ENCODE results near the gene MORN5.

MORN5 gene

GRCh38 chr9:122213102-122213588 is 53.4 kb downstream of the MORN5 start:
- Histone ChIP-seq H3K4me3 (peak overlapping the region; percentile 31; the same call in 1 of the 2 replicates), H3K36me3 (replicated peaks) (no peaks in the 10 kb centered on the region), H3K9me3 (no peaks in the 10 kb centered on the region), H3K4me1 (peaks cover 2% of the 10 kb centered on the region; the same call in 1 of the 2 replicates), H3K27me3 (ENCODE audit: low read depth) (peaks cover 3% of the 10 kb centered on the region; the same call in 1 of the 2 replicates)
- DNase-seq (ENCODE audit: low spot score in 2 of 2), result no peak
- in situ Hi-C loops (cut with MboI; ENCODE audit: low sequenced_read_pairs), result no loop called here

GRCh38 chr9:122213589-122214413 is 54.1 kb downstream of the MORN5 start:
- Histone ChIP-seq H3K36me3 (replicated peaks) (no peaks in the 10 kb centered on the region), H3K4me3 (peak overlapping the region; percentile 31), H3K4me1 (peaks cover 2% of the 10 kb centered on the region; the same call in 1 of the 2 replicates), H3K27me3 (ENCODE audit: low read depth) (peaks cover 10% of the 10 kb centered on the region), H3K9me3 (no peaks in the 10 kb centered on the region)
- DNase-seq (ENCODE audit: low spot score in 2 of 2), result peak; percentile 79 to 95
- in situ Hi-C loops (cut with MboI; ENCODE audit: low sequenced_read_pairs), result no loop called here

GRCh38 chr9:122214507-122214906 is 54.8 kb downstream of the MORN5 start:
- peaks cover 17% of the 10 kb centered on the region for H3K27me3 ChIP-seq (ENCODE audit: low read depth)
- peaks cover 2% of the 10 kb centered on the region; the same call in 1 of the 2 replicates for H3K4me1 ChIP-seq
- no peak for DNase-seq (ENCODE audit: low spot score in 2 of 2)
- no peaks in the 10 kb centered on the region for H3K9me3 ChIP-seq
- no peaks in the 10 kb centered on the region for H3K36me3 ChIP-seq (replicated peaks)
- H3K4me3 ChIP-seq, result peak overlapping the region; percentile 31
- in situ Hi-C loops (cut with MboI; ENCODE audit: low sequenced_read_pairs), result no loop called here

GRCh38 chr9:122215663-122216062 is 56.0 kb downstream of the MORN5 start:
- Histone ChIP-seq H3K4me1 (peaks cover 2% of the 10 kb centered on the region; the same call in 1 of the 2 replicates), H3K4me3 (no peak overlapping the region), H3K27me3 (ENCODE audit: low read depth) (peaks cover 23% of the 10 kb centered on the region), H3K9me3 (no peaks in the 10 kb centered on the region; the same call in 1 of the 2 replicates), H3K36me3 (replicated peaks) (no peaks in the 10 kb centered on the region)
- in situ Hi-C loops (cut with MboI; ENCODE audit: low sequenced_read_pairs), result no loop called here
- no peak for DNase-seq (ENCODE audit: low spot score in 2 of 2)

GRCh38 chr9:122216138-122216797 is 56.6 kb downstream of the MORN5 start:
- peaks cover 23% of the 10 kb centered on the region for H3K27me3 ChIP-seq (ENCODE audit: low read depth)

GRCh38 chr9:122216798-122217418 is 57.2 kb downstream of the MORN5 start:
- Histone ChIP-seq H3K9me3 (no peaks in the 10 kb centered on the region; the same call in 1 of the 2 replicates), H3K4me1 (peaks cover 2% of the 10 kb centered on the region; the same call in 1 of the 2 replicates), H3K4me3 (no peak overlapping the region), H3K36me3 (replicated peaks) (no peaks in the 10 kb centered on the region), H3K27me3 (ENCODE audit: low read depth) (peaks cover 23% of the 10 kb centered on the region)
- in situ Hi-C loops (cut with MboI; ENCODE audit: low sequenced_read_pairs), result no loop called here
- no peak for DNase-seq (ENCODE audit: low spot score in 2 of 2)

More at GRCh38 chr9:122216138-122216797, 56.6 kb downstream of the MORN5 start:
- no peaks in the 10 kb centered on the region for H3K36me3 ChIP-seq (replicated peaks)
- peaks cover 2% of the 10 kb centered on the region; the same call in 1 of the 2 replicates for H3K4me1 ChIP-seq
- DNase-seq (ENCODE audit: low spot score in 2 of 2), result no peak
- no peak overlapping the region for H3K4me3 ChIP-seq
- no peaks in the 10 kb centered on the region; the same call in 1 of the 2 replicates for H3K9me3 ChIP-seq
- in situ Hi-C loops (cut with MboI; ENCODE audit: low sequenced_read_pairs), result no loop called here

GRCh38 chr9:122217640-122218039 is 57.9 kb downstream of the MORN5 start:
- peaks cover 2% of the 10 kb centered on the region; the same call in 1 of the 2 replicates for H3K4me1 ChIP-seq
- H3K36me3 ChIP-seq (replicated peaks), result no peaks in the 10 kb centered on the region
- no peaks in the 10 kb centered on the region; the same call in 1 of the 2 replicates for H3K9me3 ChIP-seq
- in situ Hi-C loops (cut with MboI; ENCODE audit: low sequenced_read_pairs), result no loop called here
- H3K27me3 ChIP-seq (ENCODE audit: low read depth), result peaks cover 23% of the 10 kb centered on the region
- no peak for DNase-seq (ENCODE audit: low spot score in 2 of 2)
- no peak overlapping the region for H3K4me3 ChIP-seq

GRCh38 chr9:122218071-122218934 is 58.6 kb downstream of the MORN5 start:
- H3K27me3 ChIP-seq (ENCODE audit: low read depth), result peaks cover 23% of the 10 kb centered on the region

GRCh38 chr9:122218935-122219855 is 59.5 kb downstream of the MORN5 start:
- no peak overlapping the region for H3K4me3 ChIP-seq
- peak in 1 of 2 experiments; percentile 21 for DNase-seq (ENCODE audit: low spot score in 2 of 2)
- no peaks in the 10 kb centered on the region for H3K4me1 ChIP-seq
- in situ Hi-C loops (cut with MboI; ENCODE audit: low sequenced_read_pairs), result no loop called here
- no peaks in the 10 kb centered on the region; the same call in 1 of the 2 replicates for H3K9me3 ChIP-seq
- peaks cover 23% of the 10 kb centered on the region for H3K27me3 ChIP-seq (ENCODE audit: low read depth)
- no peaks in the 10 kb centered on the region for H3K36me3 ChIP-seq (replicated peaks)

More at GRCh38 chr9:122218071-122218934, 58.6 kb downstream of the MORN5 start:
- H3K36me3 ChIP-seq (replicated peaks), result no peaks in the 10 kb centered on the region
- H3K4me3 ChIP-seq, result no peak overlapping the region
- no peak for DNase-seq (ENCODE audit: low spot score in 2 of 2)
- H3K4me1 ChIP-seq, result peaks cover 2% of the 10 kb centered on the region; the same call in 1 of the 2 replicates
- in situ Hi-C loops (cut with MboI; ENCODE audit: low sequenced_read_pairs), result no loop called here
- no peaks in the 10 kb centered on the region; the same call in 1 of the 2 replicates for H3K9me3 ChIP-seq

GRCh38 chr9:122219856-122220672 is 60.4 kb downstream of the MORN5 start:
- Histone ChIP-seq H3K36me3 (replicated peaks) (no peaks in the 10 kb centered on the region), H3K9me3 (no peaks in the 10 kb centered on the region; the same call in 1 of the 2 replicates), H3K4me3 (no peak overlapping the region), H3K4me1 (no peaks in the 10 kb centered on the region), H3K27me3 (ENCODE audit: low read depth) (peaks cover 23% of the 10 kb centered on the region)
- in situ Hi-C loops (cut with MboI; ENCODE audit: low sequenced_read_pairs), result no loop called here
- no peak for DNase-seq (ENCODE audit: low spot score in 2 of 2)

- in situ Hi-C loops (cut with MboI; ENCODE audit: low sequenced_read_pairs), result no loop called here
- Histone ChIP-seq H3K4me3 (no peak overlapping the region), H3K9me3 (no peaks in the 10 kb centered on the region; the same call in 1 of the 2 replicates), H3K36me3 (replicated peaks) (no peaks in the 10 kb centered on the region), H3K27me3 (ENCODE audit: low read depth) (peaks cover 23% of the 10 kb centered on the region), H3K4me1 (no peaks in the 10 kb centered on the region)
- DNase-seq (ENCODE audit: low spot score in 2 of 2), result no peak
Observed at GRCh38 chr9:122220673-122221182, 61.0 kb downstream of the MORN5 start.
